UCSD-AML1 (cell line): ENCODE data around the gene FLYWCH1.
"Not testable (repeated sequence)": the region's sequence is repeated elsewhere in the genome, so short reads cannot be mapped to it uniquely, and the experiment has no call there.

Experiments used
- DNase-seq: peaks from one replicate; lab custom pipeline; 2025; ENCODE audit not compliant: unreplicated experiment; lab: John Stamatoyannopoulos, UW

The FLYWCH1 gene

DNA sequence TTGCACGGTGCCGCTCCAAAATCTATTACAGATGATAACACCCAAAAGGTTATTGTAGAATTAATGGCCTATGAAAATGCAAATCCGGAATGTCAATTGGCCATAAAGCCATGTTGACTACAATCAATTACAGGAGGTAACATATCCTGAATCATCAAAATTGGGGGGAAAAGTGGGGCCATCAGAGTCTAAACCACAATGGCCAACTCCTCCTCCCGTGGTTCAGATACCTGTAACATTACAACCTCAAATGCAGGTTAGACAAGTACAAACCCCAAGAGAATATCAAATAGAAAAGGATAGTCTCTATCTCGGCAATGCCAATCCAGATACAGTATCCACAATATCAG lies 14.9 kb downstream of the FLYWCH1 start:
- no peak for DNase-seq

DNA sequence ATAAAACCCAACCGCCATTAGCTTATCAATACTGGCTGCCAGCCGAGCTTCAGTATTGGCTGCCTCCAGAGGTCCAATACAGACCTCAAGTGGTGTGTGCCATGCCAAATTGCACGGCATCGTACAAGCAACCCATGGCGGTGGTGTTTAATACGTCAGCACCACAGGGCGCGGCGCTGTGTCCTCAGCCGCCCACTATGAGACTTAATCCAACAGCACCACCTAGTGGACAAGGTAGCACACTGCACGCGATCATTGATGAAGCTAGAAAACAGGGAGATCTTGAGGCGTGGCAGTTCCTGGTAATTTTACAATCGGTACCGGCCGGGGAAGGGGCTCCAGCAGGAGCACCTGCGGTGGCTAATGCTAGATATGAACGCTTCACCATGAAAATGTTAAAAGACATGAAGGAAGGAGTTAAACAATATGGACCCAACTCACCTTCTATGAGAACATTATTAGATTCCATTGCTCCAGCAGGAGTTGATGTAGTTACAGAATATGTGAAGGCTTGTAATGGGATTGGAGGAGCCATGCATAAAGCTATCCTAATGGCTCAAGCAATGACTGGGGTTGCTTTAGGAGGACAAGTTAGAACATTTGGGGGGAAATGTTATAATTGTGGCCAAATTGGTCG lies 15.4 kb downstream of the FLYWCH1 start:
- peak; percentile 82 for DNase-seq

DNA sequence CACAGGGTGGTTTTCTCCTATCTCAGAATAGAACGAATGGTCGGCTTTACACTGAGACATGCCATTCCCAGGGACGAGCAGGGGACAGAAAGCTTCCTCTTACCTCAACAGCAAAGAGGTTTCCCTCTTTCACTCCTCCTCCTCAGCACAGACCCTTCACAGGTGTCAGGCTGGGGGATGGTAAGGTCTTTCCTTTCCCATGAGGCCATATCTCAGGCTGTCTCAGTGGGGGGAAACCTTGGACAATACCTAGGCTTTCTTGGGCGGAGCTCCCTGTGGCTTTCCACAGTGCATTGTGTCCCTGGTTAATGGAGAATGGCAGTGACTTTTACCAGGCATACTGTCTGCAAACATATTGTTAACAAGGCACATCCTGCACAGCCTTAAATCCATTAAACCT lies 16.4 kb downstream of the FLYWCH1 start:
- not testable (repeated sequence) for DNase-seq

DNA sequence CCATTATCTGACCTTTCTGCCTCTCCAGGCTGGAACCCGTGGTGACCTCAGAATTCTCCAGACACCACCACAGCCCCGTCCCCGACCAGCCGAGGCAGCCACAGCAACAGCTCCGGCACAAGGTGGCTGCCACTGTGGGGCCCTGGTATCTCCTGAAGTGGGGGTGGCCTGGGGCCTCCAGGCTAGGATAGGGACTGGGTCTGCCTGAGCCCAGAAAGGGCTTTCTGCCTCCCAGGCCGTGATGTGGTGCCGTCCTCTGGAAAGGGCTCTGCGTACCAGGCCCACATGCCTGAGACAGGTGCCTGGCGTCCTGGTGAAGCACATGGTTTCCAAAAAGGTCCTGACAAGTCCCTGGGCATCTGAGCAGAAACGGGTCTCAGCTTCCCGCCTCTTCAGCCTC lies 17.1 kb downstream of the FLYWCH1 start:
- no peak for DNase-seq

DNA sequence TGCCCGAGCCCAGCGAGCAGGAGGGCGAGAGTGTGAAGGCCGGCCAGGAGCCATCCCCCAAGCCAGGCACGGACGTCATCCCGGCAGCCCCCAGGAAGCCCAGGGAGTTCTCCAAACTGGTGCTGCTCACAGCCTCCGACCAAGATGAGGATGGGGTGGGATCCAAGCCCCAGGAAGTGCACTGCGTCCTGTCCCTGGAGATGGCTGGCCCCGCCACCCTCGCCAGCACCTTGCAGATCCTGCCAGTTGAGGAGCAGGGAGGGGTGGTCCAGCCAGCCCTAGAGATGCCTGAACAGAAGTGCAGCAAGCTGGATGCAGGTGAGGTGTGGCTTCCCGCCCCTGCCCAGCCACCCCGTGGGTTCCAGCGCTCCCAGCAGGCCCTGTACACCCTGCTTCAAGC lies 18.0 kb downstream of the FLYWCH1 start:
- DNase-seq: no peak

DNA sequence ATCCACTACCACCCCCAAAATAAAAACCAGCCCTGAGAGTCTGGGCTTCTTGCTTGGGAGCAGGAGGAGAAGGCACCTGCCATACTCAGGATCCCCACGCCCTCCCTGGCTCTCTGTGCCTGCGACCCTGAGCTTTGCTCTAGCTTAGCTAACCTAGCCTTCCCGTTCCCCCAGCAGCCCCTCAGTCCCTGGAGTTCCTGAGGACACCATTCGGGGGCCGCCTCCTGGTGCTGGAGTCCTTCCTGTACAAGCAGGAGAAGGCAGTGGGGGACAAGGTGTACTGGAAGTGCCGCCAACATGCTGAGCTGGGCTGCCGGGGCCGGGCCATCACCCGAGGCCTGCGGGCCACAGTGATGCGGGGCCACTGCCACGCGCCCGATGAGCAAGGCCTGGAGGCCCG lies 18.5 kb downstream of the FLYWCH1 start:
- DNase-seq: no peak

DNA sequence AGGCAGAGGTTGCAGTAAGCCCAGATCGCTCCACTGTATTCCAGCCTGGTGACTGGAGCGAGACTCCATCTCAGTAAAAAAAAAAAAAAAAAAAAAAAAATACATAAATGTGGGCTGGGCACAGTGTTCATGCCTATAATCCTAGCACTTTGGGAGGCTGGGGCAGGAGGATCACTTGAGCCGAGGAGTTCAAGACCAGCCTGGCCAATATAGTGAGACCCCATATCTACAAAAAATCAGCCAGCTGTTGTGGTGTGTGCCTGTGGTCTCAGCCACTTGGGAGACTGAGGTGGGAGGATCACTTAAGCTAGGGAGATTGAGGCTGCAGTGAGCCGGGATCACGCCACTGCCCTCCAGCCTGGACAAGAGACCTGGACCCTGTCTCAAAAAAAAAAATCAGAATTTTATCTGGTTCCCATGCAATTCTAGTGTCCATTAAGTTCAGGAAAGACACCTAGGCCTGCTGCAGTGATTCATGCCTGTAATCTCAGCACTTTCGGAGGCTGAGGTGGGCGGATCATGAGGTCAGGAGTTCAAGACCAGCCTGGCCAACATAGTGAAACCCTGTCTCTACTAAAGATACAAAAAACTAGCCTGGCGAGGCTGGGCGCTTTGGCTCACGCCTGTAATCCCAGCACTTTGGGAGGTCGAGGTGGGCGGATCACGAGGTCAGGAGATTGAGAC lies 19.6 kb downstream of the FLYWCH1 start:
- not testable (repeated sequence) for DNase-seq

DNA sequence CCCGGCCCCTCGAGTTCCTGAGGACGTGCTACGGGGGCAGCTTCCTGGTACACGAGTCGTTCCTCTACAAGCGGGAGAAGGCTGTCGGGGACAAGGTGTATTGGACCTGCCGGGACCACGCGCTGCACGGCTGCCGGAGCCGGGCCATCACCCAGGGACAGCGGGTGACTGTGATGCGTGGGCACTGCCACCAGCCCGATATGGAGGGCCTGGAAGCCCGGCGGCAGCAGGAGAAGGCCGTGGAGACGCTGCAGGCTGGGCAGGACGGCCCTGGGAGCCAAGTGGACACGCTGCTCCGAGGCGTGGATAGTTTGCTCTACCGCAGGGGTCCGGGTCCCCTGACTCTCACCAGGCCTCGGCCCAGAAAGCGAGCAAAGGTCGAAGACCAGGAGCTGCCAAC lies 21.4 kb downstream of the FLYWCH1 start:
- no peak for DNase-seq

DNA sequence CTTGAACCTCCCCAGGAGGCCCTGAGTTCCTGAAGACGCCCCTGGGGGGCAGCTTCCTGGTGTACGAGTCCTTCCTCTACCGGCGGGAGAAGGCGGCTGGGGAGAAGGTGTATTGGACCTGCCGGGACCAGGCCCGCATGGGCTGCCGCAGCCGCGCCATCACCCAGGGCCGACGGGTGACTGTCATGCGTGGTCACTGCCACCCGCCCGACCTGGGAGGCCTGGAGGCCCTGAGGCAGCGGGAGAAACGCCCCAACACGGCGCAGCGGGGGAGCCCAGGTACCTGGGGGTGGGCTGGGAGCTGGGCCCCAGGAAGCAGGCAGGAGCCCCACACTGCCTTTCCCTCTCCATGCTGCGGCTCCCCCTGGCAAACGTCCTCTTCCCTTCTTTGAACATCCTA lies 22.0 kb downstream of the FLYWCH1 start:
- no peak for DNase-seq

DNA sequence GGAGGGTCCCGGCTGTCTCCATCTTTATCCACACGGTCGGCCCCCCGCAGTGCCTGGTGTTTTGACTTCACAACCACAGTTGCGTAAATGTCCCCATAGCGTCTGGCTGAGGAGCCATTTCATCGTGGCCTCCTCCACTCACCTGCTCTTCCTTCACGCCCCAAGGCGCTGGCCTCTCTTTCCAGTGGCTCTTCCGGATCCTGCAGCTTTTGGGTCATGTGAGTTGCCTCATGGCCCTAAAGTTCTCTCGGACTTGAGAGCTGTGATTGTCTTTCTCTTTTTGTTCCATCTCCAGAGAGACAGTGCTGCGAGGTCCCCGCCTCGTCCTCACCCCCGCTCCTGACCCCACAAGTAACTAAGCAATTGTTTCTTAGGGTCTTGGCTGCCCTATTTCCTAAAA lies 22.7 kb downstream of the FLYWCH1 start:
- no peak for DNase-seq

DNA sequence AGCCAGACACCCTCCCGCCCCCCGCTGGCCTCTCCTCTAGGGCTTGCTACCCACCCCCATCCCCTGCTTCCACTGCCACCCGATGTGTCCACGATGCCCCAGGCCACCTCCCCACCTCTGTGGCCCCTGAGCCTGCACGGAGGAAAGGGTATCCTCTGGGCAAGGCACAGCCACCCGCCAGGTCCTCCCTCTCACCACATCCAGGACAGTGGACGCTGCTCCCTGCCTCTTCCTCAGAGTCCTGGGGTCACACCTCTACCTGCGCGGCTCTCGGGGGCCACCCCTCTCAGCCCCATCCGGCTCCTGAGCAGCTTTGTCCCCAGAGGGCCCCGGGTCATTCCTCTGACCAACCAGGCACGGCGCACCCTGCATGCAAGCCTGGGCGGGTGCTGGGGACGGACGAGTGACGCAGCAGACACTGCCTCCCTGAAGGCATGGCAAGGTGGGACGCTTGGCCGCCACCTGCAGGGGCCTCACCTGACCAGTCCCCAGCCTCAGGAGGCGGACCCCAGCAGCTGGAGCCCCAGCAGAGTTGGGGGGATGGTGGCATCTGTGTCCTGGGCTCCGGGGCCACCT lies 24.8 kb downstream of the FLYWCH1 start:
- no peak for DNase-seq

DNA sequence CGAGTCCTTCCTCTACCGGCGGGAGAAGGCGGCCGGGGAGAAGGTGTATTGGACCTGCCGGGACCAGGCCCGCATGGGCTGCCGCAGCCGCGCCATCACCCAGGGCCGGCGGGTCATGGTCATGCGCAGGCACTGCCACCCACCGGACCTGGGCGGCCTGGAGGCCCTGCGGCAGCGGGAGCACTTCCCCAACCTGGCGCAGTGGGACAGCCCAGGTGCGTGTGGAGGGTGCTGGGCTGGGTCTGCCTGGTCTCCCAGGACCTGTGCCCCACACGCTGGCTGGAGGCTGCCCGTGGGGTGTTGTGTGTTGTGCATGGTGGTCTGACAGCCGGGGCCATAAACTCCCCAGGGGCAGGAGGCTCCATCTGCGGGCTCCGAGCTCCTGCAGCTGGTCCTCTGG lies 25.4 kb downstream of the FLYWCH1 start:
- no peak for DNase-seq

DNA sequence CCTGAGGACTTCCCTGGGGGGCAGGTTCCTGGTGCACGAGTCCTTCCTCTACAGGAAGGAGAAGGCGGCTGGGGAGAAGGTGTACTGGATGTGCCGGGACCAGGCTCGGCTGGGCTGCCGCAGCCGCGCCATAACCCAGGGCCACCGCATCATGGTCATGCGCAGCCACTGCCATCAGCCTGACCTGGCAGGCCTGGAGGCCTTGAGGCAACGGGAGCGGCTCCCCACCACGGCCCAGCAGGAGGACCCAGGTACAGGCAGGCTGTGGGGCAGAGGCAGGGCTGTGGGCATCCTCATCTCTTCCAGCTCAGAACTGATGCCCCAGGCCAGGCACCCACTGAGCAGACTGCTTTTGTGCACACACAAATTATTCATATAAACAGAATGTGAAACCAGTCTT lies 26.5 kb downstream of the FLYWCH1 start:
- no peak for DNase-seq

DNA sequence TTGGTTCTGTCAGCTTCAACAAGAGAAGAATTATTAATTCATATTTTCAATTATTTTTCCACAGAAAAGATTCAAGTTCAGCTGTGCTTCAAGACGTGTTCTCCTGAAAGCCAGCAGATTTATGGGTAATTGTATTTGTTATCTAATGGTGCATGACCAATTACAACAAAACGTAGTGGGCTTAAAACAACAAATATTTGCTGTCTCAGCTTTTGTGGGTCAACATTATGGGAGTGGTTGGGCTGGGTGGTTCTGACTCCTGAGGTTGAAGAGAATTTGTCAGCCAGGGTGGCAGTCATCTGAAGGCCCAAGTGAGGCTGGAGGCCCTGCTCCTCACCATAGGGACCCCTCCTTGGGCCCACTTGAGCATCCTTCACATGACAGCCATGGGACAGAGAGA lies 28.2 kb downstream of the FLYWCH1 start:
- no peak for DNase-seq

DNA sequence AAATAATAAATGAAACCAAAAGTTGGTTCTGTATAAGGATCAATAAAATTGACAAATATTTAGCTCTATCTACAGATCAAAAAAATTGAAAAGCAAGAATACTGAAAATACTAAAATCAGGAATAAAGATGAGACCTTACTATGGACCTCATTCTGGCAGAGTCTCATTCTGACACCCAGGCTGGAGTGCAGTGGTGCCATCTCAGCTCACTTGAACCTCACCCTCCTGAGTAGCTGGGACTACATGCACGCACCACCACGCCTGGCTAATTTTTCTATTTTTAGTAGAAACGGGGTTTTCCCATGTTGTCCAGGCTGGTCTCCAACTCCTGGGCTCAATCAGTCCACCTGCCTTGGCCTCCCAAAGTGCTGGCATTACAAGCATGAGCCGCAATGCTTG lies 30.3 kb downstream of the FLYWCH1 start:
- DNase-seq: no peak

DNA sequence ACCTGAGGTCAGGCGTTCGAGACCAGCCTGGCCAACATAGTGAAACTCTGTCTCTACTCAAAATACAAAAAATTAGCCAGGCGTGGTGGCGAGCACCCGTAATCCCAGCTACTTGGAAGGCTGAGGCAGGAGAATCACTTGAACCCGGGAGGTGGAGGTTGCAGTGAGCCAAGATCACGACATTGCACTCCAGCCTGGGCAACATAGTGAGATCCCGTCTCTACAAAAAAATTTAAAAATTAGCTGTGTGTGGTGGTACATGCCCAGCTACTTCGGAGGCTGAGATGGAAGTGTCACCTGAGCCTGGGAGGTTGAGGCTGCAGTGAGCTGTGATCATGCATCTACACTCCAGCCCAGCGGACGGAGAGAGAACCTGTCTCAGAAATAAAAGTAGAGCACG lies 32.0 kb downstream of the FLYWCH1 start:
- not testable (repeated sequence) for DNase-seq

DNA sequence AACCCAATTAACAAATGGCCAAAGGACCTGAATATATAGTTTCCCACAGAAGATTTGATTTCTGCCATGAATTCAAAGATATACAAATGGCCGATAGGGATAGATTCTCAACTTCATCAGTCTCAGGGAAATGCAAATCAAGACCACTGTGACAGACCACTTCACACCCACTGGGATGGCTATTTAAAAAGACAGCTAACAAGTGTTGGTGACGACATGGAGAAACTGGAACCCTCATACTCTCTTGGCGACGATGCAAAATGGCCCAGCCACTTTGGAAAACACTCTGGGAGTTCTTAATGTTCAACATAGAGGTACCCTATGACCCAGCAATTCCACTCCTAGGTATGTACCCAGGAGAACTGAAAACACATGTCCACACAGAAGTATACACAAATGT lies 34.9 kb downstream of the FLYWCH1 start:
- DNase-seq: no peak

DNA sequence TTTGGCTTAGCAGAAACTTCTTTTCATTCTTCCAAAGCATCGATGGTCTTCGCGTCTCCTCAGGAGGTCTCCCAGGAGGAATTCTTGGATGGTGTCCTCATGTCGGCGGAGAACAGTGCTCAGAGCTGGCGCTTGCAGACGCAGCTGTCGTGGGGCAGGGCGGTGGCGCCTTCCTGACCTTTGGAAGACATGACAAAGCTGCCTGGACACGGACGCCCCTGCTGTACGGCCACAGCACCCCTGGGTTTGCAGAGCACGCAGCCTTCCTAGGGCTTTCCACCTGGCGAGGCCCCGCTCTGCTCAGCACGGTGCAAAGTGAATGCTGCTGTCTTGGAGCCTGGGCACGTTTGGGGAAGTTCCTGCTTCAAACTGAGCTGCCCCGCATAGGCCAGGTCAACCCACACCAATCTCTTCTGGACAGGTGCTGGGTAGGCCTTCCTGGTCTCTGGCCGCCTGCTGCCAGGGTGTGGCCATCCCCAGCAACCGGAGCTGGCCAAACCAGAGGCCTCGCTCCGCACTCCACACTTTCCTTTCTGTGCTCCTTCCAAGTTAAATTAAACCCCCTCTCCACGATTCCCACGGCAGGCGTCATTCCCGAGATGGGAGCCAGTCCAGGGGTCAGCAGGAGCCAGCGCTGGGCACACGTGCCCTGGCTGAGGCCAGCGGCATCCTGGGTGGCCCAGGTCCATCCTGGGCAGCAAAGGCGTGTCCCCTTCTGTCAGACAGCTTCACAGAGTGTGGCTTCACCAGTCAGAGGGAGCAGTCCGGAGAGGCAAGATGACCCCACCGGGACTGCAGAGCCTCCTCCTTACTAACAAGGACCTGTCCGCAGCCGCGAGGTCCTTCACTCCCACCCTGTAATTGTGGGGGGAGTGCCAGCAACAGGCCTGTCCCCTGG lies 37.3 kb downstream of the FLYWCH1 start:
- DNase-seq: no peak

DNA sequence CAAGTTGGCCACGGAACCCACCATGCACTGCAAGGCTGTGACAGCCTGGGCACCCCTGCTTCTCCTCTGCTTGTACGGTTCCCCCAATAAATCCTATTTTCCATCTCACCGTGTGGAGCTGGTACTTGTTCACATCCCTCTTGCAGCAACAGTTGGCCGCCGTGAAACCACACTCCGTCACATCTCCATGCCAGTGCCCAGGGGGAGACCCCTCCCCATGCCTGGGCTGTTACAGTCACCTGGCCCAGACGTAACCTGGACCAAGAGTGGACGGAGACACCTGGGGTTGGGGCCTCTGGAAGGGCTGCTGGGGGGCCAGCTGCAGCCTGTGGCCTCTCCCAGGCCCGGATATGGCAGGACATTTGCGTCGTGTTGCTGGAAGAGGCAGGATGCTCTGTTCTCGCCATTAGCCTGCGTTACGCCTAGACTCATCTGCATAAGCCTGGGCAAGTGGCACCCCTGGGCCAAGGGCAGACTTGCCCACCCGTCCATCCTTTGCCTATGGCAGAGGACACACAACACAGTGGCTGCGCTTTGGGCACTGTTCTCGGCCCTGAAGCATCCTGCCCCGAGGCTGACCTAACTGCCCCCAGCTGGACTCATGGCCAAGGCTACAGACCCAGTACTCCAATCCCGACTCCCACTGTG lies 38.1 kb downstream of the FLYWCH1 start:
- no peak for DNase-seq

DNA sequence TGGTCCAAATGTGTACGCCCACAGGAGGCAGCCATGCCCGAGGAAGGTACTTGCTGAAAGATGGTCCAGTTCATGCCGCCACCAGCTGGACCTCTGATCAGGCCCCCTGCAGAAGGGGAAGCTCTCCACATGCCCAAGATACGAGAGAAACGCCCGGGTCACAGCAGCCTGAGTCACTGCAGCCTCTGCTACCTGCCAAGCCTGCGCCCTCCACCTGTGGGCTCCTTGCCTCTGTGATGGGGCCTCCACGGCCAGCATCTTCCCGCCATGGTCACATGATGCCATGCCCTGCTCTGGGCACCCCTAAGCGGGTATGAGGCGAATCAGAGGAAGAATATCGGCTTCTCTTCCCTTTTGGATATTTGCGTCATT lies 38.6 kb downstream of the FLYWCH1 start:
- no peak for DNase-seq

DNA sequence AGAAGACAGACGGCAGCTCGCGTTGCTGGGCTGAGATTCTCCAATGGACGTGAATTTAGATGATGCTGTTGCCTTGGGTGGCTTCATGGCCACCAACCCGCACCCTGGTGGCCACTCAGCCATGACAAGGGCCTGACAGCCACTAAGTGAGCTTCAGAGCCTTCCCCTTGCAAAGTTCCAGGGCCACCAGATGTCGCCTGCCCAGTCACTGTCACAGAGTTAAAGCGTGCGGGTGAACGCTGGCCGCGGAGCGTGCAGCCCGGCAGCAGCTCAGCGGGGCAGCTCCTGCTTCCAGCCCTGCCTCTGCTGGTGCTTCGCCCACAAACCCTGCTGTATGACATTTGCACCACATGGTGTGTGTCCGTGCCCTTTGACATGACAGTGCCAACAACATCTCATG lies 39.0 kb downstream of the FLYWCH1 start:
- no peak for DNase-seq
